Brain microvascular endothelial cell (primary cell): ENCODE measurements around the gene RTCA.

Experiments
- DNase-seq: peaks from one replicate; pipeline ENCODE4 v3.0.0-alpha.2; 2020
- H3K27ac ChIP-seq: fragments of 250-450 bp; sonication (Bioruptor Pico); 2 replicates; pipeline ENCODE4 v1.5.1; 2020; ENCODE audit warnings: mild to moderate bottlenecking, moderate library complexity
- H3K27me3 ChIP-seq: fragments of 250-450 bp; sonication (Bioruptor Pico); replicated peaks from 2 replicates; pipeline ENCODE4 v1.5.1; 2020; ENCODE audit warnings: mild to moderate bottlenecking
- H3K36me3 ChIP-seq: fragments of 250-450 bp; sonication (Bioruptor Pico); replicated peaks from 2 replicates; pipeline ENCODE4 v1.5.1; 2020; ENCODE audit warnings: mild to moderate bottlenecking
- H3K4me3 ChIP-seq: 2 replicates; pipeline ENCODE4 v1.5.1; 2011; ENCODE audit warnings: low read depth, mild to moderate bottlenecking, control low read depth, low read length, moderate library complexity
- in situ Hi-C: cut with HindIII; loops from 2 replicates; pipeline ENCODE4 v1.10.0; 2017; ENCODE audit warnings: low sequenced_read_pairs, low pct_ligation_motif_present
- TF ChIP-seq, protein P1 (sequence below): IDR thresholded peaks from 2 replicates; pipeline ENCODE4 v1.5.1; 2011; ENCODE audit warnings: low read depth, mild to moderate bottlenecking, moderate library complexity, low read length, control low read depth, inconsistent platforms; ENCODE audit errors: missing control alignments

Gene RTCA

DNA sequence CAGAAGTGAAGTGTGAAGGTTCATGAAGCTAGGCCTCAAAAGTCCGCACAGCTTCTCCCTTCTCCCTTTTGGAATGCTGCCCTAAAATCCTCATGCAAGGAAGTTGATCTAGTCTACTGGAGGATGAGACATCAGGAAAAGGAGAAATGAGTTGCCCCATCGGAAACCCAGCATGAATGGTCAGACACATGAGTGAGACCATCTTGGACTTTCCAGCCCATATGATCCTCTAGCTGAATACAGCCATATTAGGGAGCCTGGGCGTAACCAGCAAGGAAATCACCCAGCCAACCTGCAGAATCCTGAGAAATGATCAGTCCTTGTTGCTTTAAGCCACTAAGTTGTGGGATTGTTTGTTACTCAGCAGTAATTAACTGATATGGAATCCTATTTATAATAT is 28.9 kb upstream of the RTCA start:
- no peaks in the 10 kb centered on the region for H3K27me3 ChIP-seq
- in situ Hi-C loops: no loop called here
- no peak overlapping the region for H3K4me3 ChIP-seq
- peaks cover 8% of the 10 kb centered on the region for H3K36me3 ChIP-seq
- no peak overlapping the region for H3K27ac ChIP-seq
- DNase-seq: no peak
- TF ChIP-seq, protein P1, sequence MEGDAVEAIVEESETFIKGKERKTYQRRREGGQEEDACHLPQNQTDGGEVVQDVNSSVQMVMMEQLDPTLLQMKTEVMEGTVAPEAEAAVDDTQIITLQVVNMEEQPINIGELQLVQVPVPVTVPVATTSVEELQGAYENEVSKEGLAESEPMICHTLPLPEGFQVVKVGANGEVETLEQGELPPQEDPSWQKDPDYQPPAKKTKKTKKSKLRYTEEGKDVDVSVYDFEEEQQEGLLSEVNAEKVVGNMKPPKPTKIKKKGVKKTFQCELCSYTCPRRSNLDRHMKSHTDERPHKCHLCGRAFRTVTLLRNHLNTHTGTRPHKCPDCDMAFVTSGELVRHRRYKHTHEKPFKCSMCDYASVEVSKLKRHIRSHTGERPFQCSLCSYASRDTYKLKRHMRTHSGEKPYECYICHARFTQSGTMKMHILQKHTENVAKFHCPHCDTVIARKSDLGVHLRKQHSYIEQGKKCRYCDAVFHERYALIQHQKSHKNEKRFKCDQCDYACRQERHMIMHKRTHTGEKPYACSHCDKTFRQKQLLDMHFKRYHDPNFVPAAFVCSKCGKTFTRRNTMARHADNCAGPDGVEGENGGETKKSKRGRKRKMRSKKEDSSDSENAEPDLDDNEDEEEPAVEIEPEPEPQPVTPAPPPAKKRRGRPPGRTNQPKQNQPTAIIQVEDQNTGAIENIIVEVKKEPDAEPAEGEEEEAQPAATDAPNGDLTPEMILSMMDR: no peak

DNA sequence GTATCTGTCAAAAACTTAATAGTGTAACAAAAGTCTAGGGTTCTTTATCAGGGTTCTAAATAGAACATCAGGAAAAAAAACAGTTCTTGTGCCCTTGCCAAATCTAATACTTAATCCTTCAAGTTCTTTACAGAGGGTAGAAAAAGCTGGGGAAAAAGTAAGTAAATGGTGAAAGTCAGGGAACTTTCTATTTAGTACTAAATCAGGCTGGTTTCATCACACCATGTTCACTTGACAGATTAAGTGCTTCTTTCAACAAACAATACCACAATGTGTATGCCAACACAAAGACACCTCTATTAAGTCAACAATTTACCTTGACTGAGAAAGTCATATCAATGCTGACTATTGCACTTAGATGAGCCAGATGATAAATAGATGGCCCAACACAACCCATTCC is 26.1 kb upstream of the RTCA start:
- Histone ChIP-seq H3K27me3 (no peaks in the 10 kb centered on the region), H3K4me3 (no peak overlapping the region), H3K36me3 (peaks cover 3% of the 10 kb centered on the region), H3K27ac (no peak overlapping the region)
- in situ Hi-C loops: no loop called here
- TF ChIP-seq, protein P1: no peak
- no peak for DNase-seq

DNA sequence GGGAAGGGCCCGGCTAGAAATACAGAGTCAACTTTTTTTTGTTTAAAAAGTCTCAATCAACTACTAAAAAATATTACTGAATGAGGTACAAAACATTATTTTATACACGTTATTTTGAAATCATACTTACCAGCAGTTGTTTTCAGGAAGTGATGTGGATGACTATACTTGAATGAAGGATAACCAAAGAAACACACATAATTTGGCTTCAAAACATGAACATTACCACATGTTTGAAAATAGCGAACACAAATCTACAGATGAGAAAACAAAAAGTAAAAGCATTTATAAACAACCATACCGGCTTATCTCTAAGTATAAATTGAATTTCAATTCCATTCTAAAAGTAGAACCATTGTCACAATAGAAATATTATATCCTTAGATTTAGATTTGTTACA is 25.4 kb upstream of the RTCA start:
- TF ChIP-seq, protein P1: no peak

DNA sequence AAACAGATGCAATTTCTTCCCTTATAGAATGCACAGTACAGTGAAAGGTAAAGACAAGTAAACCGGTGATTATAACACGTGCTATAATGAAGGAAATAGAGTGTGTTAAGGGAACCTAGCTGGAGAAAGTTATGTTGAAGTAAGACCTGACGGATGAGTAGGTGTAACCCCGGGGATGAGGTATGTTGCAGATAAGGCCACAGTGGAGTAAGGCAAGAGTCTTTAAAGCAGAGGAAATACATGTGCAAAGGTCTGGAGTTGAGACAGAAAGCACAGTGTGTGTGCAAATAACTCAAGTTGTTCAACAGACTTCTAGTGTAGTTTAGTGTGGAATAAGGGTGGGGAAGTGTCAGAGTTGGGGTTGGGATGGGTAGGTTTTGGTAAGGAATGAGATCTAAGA is 19.3 kb upstream of the RTCA start:
- H3K36me3 ChIP-seq: no peaks in the 10 kb centered on the region
- no peak overlapping the region for H3K4me3 ChIP-seq
- TF ChIP-seq, protein P1: no peak
- DNase-seq: no peak
- no peaks in the 10 kb centered on the region for H3K27me3 ChIP-seq
- in situ Hi-C loops: no loop called here
- no peak overlapping the region for H3K27ac ChIP-seq

More for the DNA sequence above, 25.4 kb upstream of the RTCA start:
- in situ Hi-C loops: no loop called here
- Histone ChIP-seq H3K4me3 (no peak overlapping the region), H3K27ac (no peak overlapping the region), H3K27me3 (no peaks in the 10 kb centered on the region), H3K36me3 (peaks cover 3% of the 10 kb centered on the region)
- DNase-seq: no peak

DNA sequence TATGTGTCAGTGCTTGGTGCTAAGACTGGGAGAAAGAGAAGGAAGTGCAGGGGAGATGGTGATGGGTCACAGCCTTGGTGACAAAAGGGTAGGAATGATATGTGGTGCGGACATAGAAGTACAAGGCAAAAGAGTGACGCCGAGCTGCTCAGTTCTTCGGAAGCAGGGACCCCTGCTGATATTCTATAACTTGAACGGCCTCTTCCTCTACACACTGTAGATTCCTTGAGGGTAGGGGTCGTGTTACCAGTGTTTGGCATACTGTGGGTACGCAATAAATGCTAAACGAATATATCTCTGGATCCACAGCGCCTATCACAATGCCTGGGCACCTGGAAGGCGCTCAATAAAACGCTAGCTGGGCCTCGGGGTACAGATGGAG is 16.9 kb upstream of the RTCA start:
- Histone ChIP-seq H3K4me3 (peak overlapping the region; percentile 92), H3K36me3 (no peaks in the 10 kb centered on the region), H3K27ac (peak overlapping the region; percentile 72), H3K27me3 (no peaks in the 10 kb centered on the region)
- DNase-seq: no peak
- in situ Hi-C loops: no loop called here
- TF ChIP-seq, protein P1: no peak

DNA sequence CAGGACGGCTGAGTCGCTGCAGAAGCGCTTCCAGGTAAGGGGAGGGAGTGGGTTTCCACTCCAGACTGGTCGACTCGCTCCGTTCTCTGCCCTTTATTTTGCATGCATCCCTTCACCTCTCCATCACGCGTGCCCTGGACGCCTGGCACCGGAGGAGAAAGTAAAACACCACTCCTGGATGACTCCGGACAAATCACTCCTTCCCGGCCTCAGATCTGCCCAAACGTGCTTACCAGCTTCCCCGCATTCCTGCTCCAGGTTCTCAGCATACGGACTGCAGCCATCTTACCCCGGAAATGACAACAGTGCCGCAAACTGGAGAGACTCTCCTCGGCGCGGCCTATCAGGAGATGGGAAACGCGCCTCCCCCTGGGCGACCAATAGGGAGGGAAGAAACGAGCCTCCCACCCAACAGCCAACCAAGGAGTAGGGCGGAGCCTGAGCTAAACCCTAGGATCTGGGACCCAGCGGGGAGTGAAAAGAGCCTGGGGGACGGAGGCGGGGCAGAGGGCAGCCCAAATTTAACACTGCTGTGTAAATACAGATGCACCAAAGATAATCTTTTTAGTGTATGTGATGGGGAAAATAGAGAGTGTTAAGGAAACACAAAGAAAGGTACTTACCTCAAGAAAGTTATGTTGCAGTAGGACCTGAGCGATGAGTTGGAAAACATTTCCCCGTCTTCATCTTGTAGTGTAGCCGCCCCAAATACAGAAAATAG is 16.3 kb upstream of the RTCA start, which contains the start of gene DBT:
DBT (minus strand) TSS at position 298 of the 721 bp plus-strand sequence; CDS start at position 284, 14 bp downstream.
- TF ChIP-seq, protein P1: no peak
- peak within 1 kb of the TSS; percentile 92 for H3K4me3 ChIP-seq
- no peaks in the 10 kb centered on the region for H3K27me3 ChIP-seq
- peak; percentile 95 for DNase-seq
- H3K27ac ChIP-seq: peak within 1 kb of the TSS; percentile 72
- in situ Hi-C loops: no loop called here
- H3K36me3 ChIP-seq: no peaks in the 10 kb centered on the region
